ENCODE measurements around the gene CDK5RAP1.

DNA sequence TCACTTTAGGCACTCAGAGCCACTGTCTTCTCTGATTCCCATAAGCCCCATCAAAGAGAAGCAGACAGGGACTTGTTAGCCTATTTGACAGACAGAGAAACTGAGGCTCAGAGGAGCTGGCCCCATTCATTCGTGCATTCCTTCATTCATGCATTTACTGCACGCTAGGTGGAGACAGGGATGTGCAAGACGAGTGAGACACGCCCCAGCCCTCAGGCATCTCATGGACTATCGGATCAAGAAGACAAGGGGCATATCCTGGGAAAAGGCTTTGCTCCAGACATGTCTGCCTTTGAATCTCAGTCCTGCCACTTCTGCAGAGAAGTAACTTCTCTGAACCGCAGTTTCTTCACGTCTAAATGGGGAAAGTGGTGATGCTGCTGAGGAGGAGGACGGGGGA is 64.2 kb downstream of the CDK5RAP1 start:
- TF ChIP-seq, protein P1, sequence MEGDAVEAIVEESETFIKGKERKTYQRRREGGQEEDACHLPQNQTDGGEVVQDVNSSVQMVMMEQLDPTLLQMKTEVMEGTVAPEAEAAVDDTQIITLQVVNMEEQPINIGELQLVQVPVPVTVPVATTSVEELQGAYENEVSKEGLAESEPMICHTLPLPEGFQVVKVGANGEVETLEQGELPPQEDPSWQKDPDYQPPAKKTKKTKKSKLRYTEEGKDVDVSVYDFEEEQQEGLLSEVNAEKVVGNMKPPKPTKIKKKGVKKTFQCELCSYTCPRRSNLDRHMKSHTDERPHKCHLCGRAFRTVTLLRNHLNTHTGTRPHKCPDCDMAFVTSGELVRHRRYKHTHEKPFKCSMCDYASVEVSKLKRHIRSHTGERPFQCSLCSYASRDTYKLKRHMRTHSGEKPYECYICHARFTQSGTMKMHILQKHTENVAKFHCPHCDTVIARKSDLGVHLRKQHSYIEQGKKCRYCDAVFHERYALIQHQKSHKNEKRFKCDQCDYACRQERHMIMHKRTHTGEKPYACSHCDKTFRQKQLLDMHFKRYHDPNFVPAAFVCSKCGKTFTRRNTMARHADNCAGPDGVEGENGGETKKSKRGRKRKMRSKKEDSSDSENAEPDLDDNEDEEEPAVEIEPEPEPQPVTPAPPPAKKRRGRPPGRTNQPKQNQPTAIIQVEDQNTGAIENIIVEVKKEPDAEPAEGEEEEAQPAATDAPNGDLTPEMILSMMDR (conservative IDR thresholded peaks at IDR 0.05; ENCODE audit: low read depth, low read length): peak; percentile 21; the same call in 1 of the 2 replicates
- TF ChIP-seq EZH2phosphoT487 (IDR thresholded peaks at IDR 0.05; ENCODE audit: borderline replicate concordance, low read length): no peak
- no peak for TF ChIP-seq EZH2 (IDR thresholded peaks at IDR 0.05; ENCODE audit: low read length, unreplicated experiment)

Measured in PC-3 (cell line).